Measurements from ENCODE around the gene EXOC5.

Gene EXOC5

DNA sequence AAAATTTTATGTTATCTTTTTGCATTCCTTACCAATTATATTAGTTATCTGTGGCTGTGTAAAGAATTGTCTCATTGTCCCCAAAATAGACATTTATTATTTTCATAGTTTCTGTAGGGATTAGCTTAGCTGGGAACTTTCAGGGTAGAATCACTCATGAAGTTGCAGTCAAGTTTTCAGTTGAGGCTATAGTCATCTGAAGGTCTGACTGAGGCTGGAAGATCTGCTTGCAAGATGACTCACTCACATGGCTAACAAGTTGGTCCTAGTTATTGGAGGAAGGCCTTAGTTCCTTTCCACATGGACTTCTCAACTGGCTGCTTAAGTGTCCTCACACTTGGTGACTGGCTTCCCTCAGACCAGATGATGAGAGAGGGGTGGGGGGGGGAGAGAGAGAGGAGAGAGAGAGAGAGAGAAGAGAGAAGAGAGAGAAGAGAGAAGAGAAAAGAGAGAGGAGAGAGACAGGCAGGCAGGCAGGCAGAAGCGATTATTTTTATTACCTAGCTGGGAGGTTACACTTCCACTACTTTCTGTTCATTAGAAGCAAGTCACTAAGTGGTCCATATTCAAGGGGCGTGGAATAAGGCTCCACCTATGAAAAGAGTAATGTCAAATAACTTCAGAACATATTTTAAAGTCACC lies 6.4 kb upstream of the EXOC5 start:
- TF ChIP-seq, protein P1, sequence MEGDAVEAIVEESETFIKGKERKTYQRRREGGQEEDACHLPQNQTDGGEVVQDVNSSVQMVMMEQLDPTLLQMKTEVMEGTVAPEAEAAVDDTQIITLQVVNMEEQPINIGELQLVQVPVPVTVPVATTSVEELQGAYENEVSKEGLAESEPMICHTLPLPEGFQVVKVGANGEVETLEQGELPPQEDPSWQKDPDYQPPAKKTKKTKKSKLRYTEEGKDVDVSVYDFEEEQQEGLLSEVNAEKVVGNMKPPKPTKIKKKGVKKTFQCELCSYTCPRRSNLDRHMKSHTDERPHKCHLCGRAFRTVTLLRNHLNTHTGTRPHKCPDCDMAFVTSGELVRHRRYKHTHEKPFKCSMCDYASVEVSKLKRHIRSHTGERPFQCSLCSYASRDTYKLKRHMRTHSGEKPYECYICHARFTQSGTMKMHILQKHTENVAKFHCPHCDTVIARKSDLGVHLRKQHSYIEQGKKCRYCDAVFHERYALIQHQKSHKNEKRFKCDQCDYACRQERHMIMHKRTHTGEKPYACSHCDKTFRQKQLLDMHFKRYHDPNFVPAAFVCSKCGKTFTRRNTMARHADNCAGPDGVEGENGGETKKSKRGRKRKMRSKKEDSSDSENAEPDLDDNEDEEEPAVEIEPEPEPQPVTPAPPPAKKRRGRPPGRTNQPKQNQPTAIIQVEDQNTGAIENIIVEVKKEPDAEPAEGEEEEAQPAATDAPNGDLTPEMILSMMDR (IDR thresholded peaks at IDR 0.05): no peak
- H3K27ac ChIP-seq: no peak overlapping the region
- H3K4me3 ChIP-seq (ENCODE audit: low read depth, low read length): no peak overlapping the region
- no peak overlapping the region for H3K9ac ChIP-seq
- H3K4me1 ChIP-seq: peaks cover 13% of the 10 kb centered on the region
- no peak overlapping the region for H3K4me2 ChIP-seq (ENCODE audit: low read length)
- no peaks in the 10 kb centered on the region for H3K27me3 ChIP-seq (ENCODE audit: control insufficient read depth, insufficient read depth, low read length)
- H2AFZ ChIP-seq: no peak overlapping the region
- H3K79me2 ChIP-seq: peaks cover 14% of the 10 kb centered on the region
- H3K9me3 ChIP-seq (ENCODE audit: control insufficient read depth, low read length): no peaks in the 10 kb centered on the region
- no peaks in the 10 kb centered on the region for H3K36me3 ChIP-seq (ENCODE audit: control insufficient read depth, insufficient read depth, low read length)

DNA sequence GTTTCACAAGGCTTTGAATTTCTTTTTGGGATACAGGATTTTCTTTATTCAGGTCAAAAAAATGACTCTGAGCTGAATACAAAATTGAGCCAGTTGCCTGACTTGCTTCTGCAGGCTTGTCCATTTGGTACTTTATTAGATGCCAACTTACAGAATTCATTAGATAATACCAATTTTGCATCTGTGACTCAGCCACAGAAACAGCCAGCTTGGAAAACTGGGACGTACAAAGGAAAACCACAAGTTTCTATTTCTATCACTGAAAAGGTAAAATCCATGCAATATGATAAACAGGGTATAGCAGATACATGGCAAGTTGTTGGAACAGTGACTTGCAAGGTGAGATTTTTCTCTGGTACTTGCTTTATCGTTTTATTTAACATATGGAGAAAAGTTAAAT lies 5.8 kb upstream of the EXOC5 start:
- Histone ChIP-seq H3K27ac (no peak overlapping the region), H3K9me3 (ENCODE audit: control insufficient read depth, low read length) (no peaks in the 10 kb centered on the region), H2AFZ (no peak overlapping the region), H3K36me3 (ENCODE audit: control insufficient read depth, insufficient read depth, low read length) (no peaks in the 10 kb centered on the region), H3K4me2 (ENCODE audit: low read length) (no peak overlapping the region), H3K9ac (no peak overlapping the region), H3K4me3 (ENCODE audit: low read depth, low read length) (no peak overlapping the region), H3K27me3 (ENCODE audit: control insufficient read depth, insufficient read depth, low read length) (no peaks in the 10 kb centered on the region), H3K4me1 (peaks cover 16% of the 10 kb centered on the region), H3K79me2 (peaks cover 18% of the 10 kb centered on the region)
- TF ChIP-seq, protein P1 (IDR thresholded peaks at IDR 0.05): no peak

DNA sequence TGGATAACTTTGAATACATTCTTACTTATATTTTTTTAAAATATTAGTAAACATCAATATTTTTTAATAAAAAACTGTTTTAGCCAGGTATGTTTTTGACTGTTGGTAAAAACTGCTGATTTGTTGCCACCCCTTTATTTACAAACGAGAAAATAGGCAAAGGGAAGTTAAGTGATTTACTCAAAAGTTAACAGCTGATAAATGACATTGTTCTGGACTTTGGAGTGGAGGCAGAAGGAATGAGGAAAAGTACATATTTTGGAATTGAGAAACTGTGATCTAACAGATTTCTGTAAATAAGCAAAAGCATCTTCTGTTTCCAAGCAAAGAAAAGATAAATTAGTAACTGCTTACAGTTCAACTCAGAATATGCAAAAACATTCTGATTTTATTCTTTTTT lies 4.5 kb upstream of the EXOC5 start:
- Histone ChIP-seq H3K36me3 (ENCODE audit: control insufficient read depth, insufficient read depth, low read length) (no peaks in the 10 kb centered on the region), H3K79me2 (peaks cover 21% of the 10 kb centered on the region), H3K27me3 (ENCODE audit: control insufficient read depth, insufficient read depth, low read length) (no peaks in the 10 kb centered on the region), H3K4me1 (peaks cover 16% of the 10 kb centered on the region), H3K9ac (no peak overlapping the region), H2AFZ (no peak overlapping the region), H3K4me2 (ENCODE audit: low read length) (no peak overlapping the region), H3K9me3 (ENCODE audit: control insufficient read depth, low read length) (no peaks in the 10 kb centered on the region), H3K4me3 (ENCODE audit: low read depth, low read length) (no peak overlapping the region), H3K27ac (no peak overlapping the region)
- TF ChIP-seq, protein P1 (IDR thresholded peaks at IDR 0.05): no peak

DNA sequence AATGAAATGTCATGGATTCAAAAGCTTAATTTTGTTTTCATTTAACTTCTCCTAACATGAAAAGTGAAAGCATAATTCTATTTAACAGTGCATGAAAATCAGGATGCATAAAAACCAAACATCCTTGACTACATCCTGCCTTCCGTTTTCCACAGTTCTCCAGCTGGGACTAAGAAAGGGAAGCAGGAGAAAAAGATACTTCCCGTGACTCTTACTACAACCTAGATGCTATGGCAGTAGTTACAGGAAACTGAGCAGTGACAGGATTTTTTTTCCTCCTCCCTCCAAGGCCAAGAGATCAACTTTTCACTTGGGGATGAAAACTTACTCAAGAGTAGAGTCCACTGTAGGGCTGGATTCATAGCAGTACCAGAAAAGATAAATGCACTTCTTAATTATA lies 2.6 kb downstream of the EXOC5 start:
- Histone ChIP-seq H2AFZ (no peak overlapping the region), H3K36me3 (ENCODE audit: control insufficient read depth, insufficient read depth, low read length) (no peaks in the 10 kb centered on the region), H3K4me2 (ENCODE audit: low read length) (no peak overlapping the region), H3K4me3 (ENCODE audit: low read depth, low read length) (no peak overlapping the region), H3K9ac (no peak overlapping the region), H3K9me3 (ENCODE audit: control insufficient read depth, low read length) (no peaks in the 10 kb centered on the region), H3K79me2 (peaks cover 42% of the 10 kb centered on the region), H3K4me1 (peaks cover 12% of the 10 kb centered on the region), H3K27me3 (ENCODE audit: control insufficient read depth, insufficient read depth, low read length) (no peaks in the 10 kb centered on the region), H3K27ac (no peak overlapping the region)
- TF ChIP-seq, protein P1 (IDR thresholded peaks at IDR 0.05): no peak

DNA sequence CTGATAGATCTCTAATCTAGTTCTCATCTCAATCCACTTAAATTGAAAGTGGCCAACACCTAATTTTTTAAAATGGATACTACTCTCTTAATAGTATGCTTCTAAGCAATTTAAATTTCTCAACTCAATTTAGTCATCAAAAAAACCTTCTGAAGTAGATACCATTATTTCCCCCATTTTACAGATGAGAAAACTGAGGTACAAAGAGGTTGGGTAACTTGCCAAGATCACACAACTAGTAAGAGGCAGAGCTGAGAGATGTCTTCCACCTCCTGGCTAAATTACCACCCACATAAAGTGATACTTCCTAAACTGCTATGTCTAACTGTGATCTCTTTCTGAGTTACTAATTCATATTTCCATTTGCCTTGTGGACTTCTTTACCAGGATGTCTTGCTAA lies 6.6 kb downstream of the EXOC5 start:
- TF ChIP-seq, protein P1 (IDR thresholded peaks at IDR 0.05): no peak
- H3K27ac ChIP-seq: no peak overlapping the region

More for the DNA sequence above, 6.6 kb downstream of the EXOC5 start:
- H2AFZ ChIP-seq: no peak overlapping the region
- H3K9ac ChIP-seq: no peak overlapping the region
- no peak overlapping the region for H3K4me2 ChIP-seq (ENCODE audit: low read length)
- H3K9me3 ChIP-seq (ENCODE audit: control insufficient read depth, low read length): no peaks in the 10 kb centered on the region
- no peak overlapping the region for H3K4me3 ChIP-seq (ENCODE audit: low read depth, low read length)
- H3K4me1 ChIP-seq: peaks cover 2% of the 10 kb centered on the region
- no peaks in the 10 kb centered on the region for H3K27me3 ChIP-seq (ENCODE audit: control insufficient read depth, insufficient read depth, low read length)
- no peaks in the 10 kb centered on the region for H3K36me3 ChIP-seq (ENCODE audit: control insufficient read depth, insufficient read depth, low read length)
- peaks cover 34% of the 10 kb centered on the region for H3K79me2 ChIP-seq
